Fibroblast of lung (primary cell): ENCODE measurements around the gene NFE2L1.

Experiments
- EZH2 ChIP-seq: IDR thresholded peaks from 2 replicates; pipeline ENCODE4 v1.5.1; 2012; ENCODE audit warnings: low read length, control low read depth, mild to moderate bottlenecking; ENCODE audit errors: missing control alignments
- TF ChIP-seq, protein P1 (sequence below), 2 donors: IDR thresholded peaks in 1 of 2; conservative IDR thresholded peaks in 1 of 2; 1 replicate in 1 of 2; 2 replicates in 1 of 2; pipeline ENCODE4 v1.5.1; 2011 to 2012; ENCODE audit warnings: low read length in 2 of 2, control low read depth in 1 of 2, inconsistent platforms in 1 of 2, low read depth in 1 of 2, mild to moderate bottlenecking in 1 of 2

DNA sequence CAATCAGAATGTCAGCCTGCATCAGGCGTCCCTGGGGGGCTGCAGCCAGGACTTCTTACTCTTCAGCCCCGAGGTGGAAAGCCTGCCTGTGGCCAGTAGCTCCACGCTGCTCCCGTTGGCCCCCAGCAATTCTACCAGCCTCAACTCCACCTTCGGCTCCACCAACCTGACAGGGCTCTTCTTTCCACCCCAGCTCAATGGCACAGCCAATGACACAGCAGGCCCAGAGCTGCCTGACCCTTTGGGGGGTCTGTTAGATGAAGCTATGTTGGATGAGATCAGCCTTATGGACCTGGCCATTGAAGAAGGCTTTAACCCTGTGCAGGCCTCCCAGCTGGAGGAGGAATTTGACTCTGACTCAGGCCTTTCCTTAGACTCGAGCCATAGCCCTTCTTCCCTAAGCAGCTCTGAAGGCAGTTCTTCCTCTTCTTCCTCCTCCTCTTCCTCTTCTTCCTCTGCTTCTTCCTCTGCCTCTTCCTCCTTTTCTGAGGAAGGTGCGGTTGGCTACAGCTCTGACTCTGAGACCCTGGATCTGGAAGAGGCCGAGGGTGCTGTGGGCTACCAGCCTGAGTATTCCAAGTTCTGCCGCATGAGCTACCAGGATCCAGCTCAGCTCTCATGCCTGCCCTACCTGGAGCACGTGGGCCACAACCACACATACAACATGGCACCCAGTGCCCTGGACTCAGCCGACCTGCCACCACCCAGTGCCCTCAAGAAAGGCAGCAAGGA, 10.4 kb downstream of the NFE2L1 start:
- TF ChIP-seq, protein P1, sequence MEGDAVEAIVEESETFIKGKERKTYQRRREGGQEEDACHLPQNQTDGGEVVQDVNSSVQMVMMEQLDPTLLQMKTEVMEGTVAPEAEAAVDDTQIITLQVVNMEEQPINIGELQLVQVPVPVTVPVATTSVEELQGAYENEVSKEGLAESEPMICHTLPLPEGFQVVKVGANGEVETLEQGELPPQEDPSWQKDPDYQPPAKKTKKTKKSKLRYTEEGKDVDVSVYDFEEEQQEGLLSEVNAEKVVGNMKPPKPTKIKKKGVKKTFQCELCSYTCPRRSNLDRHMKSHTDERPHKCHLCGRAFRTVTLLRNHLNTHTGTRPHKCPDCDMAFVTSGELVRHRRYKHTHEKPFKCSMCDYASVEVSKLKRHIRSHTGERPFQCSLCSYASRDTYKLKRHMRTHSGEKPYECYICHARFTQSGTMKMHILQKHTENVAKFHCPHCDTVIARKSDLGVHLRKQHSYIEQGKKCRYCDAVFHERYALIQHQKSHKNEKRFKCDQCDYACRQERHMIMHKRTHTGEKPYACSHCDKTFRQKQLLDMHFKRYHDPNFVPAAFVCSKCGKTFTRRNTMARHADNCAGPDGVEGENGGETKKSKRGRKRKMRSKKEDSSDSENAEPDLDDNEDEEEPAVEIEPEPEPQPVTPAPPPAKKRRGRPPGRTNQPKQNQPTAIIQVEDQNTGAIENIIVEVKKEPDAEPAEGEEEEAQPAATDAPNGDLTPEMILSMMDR (conservative IDR thresholded peaks at IDR 0.05 in 1 of 2, IDR thresholded peaks at IDR 0.05 in 1 of 2; ENCODE audit: low read depth in 1 of 2, low read length in 2 of 2) = no peak
- no peak for TF ChIP-seq EZH2
